HepG2 (cell line): ENCODE data around the gene ANKUB1. TPM values are rescaled to one million over a fixed set of nuclear protein-coding genes. Genes with fewer than 3 reads are reported as not detected.
A peak's percentile ranks its signal among the peaks of the same experiment; 100 is the strongest.

Experiments
- GFI1 ChIP-seq: sonication (generic); formaldehyde crosslinking; IDR thresholded peaks from 2 replicates; pipeline ENCODE4 v1.5.0; 2020; ENCODE audit warnings: missing genetic modification reagents, mild to moderate bottlenecking, borderline replicate concordance
- JUNB ChIP-seq: sonication (generic); formaldehyde crosslinking; IDR thresholded peaks from 2 replicates; pipeline ENCODE4 v1.8.0; 2022; ENCODE audit warnings: missing genetic modification reagents, mild to moderate bottlenecking, borderline replicate concordance
- NFKBIZ ChIP-seq: IDR thresholded peaks from 2 replicates; pipeline ENCODE4 v1.6.1; 2018; ENCODE audit warnings: missing genetic modification reagents, missing compliant biosample characterization
- NFYB ChIP-seq: sonication (generic); formaldehyde crosslinking; IDR thresholded peaks from 2 replicates; pipeline ENCODE4 v1.4.0; 2020; ENCODE audit warnings: missing genetic modification reagents
- PHB2 ChIP-seq: fragments of 450-650 bp; IDR thresholded peaks from 2 replicates; pipeline ENCODE4 v1.6.1; 2018; ENCODE audit not compliant: partially characterized antibody
- RFX3 ChIP-seq: IDR thresholded peaks from 2 replicates; pipeline ENCODE4 v1.6.1; 2016; ENCODE audit warnings: missing biosample characterization, missing genetic modification reagents
- SIX4 ChIP-seq: sonication (generic); formaldehyde crosslinking; IDR thresholded peaks from 2 replicates; pipeline ENCODE4 v1.4.0; 2020; ENCODE audit warnings: missing genetic modification reagents
- TBX2 ChIP-seq: sonication (generic); formaldehyde crosslinking; IDR thresholded peaks from 2 replicates; pipeline ENCODE4 v1.5.0; 2020; ENCODE audit warnings: missing genetic modification reagents, mild to moderate bottlenecking, borderline replicate concordance
- ZNF251 ChIP-seq: sonication (generic); formaldehyde crosslinking; IDR thresholded peaks from 2 replicates; pipeline ENCODE4 v1.9.0; 2021; ENCODE audit warnings: mild to moderate bottlenecking, missing genetic modification reagents
- polyA plus RNA-seq, 8 experiments: library from polyadenylated mRNA; depleted of rRNA in 3 of 8; stranded (reverse) in 7 of 8; unstranded in 1 of 8; fragments of >200 nt; fragmentation: Illumina TruSeq in 4 of 8; extraction: Trizol in 4 of 8; gene quantifications; 2 replicates each; pipeline versions ENCODE4 v1.2.1 to v1.2.3, GENCODE V29; 2011 to 2016; ENCODE audit warnings: low read depth in 4 of 8, missing spikeins in 1 of 8, mixed read lengths in 1 of 8; ENCODE audit not compliant: insufficient read depth in 1 of 8
- total RNA-seq, 5 experiments: library from RNA; depleted of rRNA; stranded (reverse); fragments of >200 nt; fragmentation: Illumina TruSeq; extraction: Trizol; gene quantifications; 2 replicates each; pipeline ENCODE4 v1.2.3, GENCODE V29; 2016; ENCODE audit warnings: low read depth in 1 of 5
- TF ChIP-seq, protein P1 (sequence below): sonication (generic); formaldehyde crosslinking; IDR thresholded peaks from 2 replicates; pipeline ENCODE4 v1.4.0; 2020; ENCODE audit warnings: missing genetic modification reagents
- TF ChIP-seq, protein P2 (sequence below): IDR thresholded peaks from 2 replicates; pipeline ENCODE4 v1.6.1; 2012; ENCODE audit warnings: low read depth, low read length, improper control_type of control experiment
- TF ChIP-seq, protein P3 (sequence below): sonication (generic); formaldehyde crosslinking; IDR thresholded peaks from 2 replicates; pipeline ENCODE4 v1.8.1; 2023; ENCODE audit warnings: mild to moderate bottlenecking, missing genetic modification reagents, borderline replicate concordance
- TF ChIP-seq, protein P4 (sequence below), 2 experiments: sonication (generic) in 1 of 2; formaldehyde crosslinking in 1 of 2; IDR thresholded peaks; 2 replicates each; pipeline versions ENCODE4 v1.6.1 to v1.9.0; 2014 to 2022; ENCODE audit warnings: antibody characterized with exemption in 1 of 2, borderline replicate concordance in 1 of 2, inconsistent platforms in 1 of 2, low read depth in 1 of 2, missing genetic modification reagents in 1 of 2
- TF ChIP-seq, protein P5 (sequence below): sonication (generic); formaldehyde crosslinking; IDR thresholded peaks from 2 replicates; pipeline ENCODE4 v1.4.0; 2020; ENCODE audit warnings: mild to moderate bottlenecking, missing genetic modification reagents

The ANKUB1 gene
- total and polyA plus RNA-seq, 2 of the 13 experiments (the other 11 are each of a cell fraction or from before 2014, with no cell fraction given): not detected

DNA sequence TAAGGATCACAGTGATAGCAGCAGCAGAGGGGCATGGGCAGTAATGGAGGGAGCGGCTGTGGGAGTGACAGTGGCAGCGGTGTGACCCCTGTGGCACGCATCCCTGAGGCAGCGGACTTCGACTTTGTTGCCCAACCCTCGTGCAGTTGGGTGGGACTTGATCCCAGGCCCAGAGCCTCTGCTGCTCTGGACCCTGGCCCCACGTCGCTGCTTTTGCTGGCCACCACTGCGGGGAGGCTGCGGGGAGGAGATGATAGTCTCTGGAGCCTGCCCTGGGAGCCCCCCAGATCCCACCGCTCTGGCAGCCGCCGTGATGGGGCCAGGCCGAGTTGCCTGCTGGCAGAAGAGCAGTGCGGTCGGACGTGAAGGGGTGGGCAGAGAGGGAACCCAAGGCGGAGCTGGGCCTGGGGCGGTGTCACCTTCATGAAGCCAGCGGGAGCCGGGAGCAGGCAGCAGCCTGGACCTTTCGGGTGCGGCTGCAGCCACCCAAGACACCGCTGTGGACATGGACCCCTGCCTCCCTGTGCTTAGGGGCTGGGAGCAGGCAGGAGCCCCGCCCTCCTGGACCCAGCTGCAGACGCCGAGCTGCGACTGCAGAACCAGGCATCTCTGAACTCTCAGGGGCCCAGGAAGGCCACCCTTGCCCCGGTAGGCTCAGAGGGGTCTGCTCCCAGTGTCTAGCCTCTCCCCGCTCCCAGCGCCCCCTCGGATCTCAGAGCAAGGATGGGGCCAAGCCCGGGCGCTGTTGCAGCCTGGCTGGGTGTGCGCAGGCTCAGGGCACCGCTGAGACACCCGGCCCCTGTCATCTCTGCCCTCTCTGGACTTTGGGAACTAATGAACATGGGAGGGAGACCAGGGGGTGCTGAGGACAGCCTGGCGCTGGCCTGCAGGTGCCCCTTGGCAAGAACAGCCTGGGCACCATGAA, 78.4 kb downstream of the ANKUB1 start (continued):
- TF ChIP-seq, protein P1, sequence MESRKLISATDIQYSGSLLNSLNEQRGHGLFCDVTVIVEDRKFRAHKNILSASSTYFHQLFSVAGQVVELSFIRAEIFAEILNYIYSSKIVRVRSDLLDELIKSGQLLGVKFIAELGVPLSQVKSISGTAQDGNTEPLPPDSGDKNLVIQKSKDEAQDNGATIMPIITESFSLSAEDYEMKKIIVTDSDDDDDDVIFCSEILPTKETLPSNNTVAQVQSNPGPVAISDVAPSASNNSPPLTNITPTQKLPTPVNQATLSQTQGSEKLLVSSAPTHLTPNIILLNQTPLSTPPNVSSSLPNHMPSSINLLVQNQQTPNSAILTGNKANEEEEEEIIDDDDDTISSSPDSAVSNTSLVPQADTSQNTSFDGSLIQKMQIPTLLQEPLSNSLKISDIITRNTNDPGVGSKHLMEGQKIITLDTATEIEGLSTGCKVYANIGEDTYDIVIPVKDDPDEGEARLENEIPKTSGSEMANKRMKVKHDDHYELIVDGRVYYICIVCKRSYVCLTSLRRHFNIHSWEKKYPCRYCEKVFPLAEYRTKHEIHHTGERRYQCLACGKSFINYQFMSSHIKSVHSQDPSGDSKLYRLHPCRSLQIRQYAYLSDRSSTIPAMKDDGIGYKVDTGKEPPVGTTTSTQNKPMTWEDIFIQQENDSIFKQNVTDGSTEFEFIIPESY (CRISPR knock-in tag): no peak
- TF ChIP-seq, protein P2, sequence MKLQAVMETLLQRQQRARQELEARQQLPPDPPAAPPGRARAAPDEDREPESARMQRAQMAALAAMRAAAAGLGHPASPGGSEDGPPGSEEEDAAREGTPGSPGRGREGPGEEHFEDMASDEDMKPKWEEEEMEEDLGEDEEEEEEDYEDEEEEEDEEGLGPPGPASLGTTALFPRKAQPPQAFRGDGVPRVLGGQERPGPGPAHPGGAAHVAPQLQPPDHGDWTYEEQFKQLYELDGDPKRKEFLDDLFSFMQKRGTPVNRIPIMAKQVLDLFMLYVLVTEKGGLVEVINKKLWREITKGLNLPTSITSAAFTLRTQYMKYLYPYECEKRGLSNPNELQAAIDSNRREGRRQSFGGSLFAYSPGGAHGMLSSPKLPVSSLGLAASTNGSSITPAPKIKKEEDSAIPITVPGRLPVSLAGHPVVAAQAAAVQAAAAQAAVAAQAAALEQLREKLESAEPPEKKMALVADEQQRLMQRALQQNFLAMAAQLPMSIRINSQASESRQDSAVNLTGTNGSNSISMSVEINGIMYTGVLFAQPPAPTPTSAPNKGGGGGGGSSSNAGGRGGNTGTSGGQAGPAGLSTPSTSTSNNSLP: no peak
- no peak for TF ChIP-seq PHB2
- no peak for TF ChIP-seq NFYB (CRISPR knock-in tag)
- TF ChIP-seq NFKBIZ (CRISPR knock-in tag): no peak
- peak; percentile 36; the same call in 1 of the 2 replicates for TF ChIP-seq TBX2 (CRISPR knock-in tag)
- TF ChIP-seq, protein P3, sequence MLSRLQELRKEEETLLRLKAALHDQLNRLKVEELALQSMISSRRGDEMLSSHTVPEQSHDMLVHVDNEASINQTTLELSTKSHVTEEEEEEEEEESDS (CRISPR knock-in tag): no peak
- TF ChIP-seq, protein P4, sequence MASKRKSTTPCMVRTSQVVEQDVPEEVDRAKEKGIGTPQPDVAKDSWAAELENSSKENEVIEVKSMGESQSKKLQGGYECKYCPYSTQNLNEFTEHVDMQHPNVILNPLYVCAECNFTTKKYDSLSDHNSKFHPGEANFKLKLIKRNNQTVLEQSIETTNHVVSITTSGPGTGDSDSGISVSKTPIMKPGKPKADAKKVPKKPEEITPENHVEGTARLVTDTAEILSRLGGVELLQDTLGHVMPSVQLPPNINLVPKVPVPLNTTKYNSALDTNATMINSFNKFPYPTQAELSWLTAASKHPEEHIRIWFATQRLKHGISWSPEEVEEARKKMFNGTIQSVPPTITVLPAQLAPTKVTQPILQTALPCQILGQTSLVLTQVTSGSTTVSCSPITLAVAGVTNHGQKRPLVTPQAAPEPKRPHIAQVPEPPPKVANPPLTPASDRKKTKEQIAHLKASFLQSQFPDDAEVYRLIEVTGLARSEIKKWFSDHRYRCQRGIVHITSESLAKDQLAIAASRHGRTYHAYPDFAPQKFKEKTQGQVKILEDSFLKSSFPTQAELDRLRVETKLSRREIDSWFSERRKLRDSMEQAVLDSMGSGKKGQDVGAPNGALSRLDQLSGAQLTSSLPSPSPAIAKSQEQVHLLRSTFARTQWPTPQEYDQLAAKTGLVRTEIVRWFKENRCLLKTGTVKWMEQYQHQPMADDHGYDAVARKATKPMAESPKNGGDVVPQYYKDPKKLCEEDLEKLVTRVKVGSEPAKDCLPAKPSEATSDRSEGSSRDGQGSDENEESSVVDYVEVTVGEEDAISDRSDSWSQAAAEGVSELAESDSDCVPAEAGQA (IDR thresholded peaks at IDR 0.05; ENCODE audit: low read depth): no peak
- TF ChIP-seq, protein P4 (CRISPR knock-in tag; IDR thresholded peaks at IDR 0.05; ENCODE audit: borderline replicate concordance): no peak
- no peak for TF ChIP-seq SIX4 (CRISPR knock-in tag)
- no peak for TF ChIP-seq GFI1 (CRISPR knock-in tag)
- TF ChIP-seq RFX3 (CRISPR knock-in tag): no peak
- TF ChIP-seq, protein P5, sequence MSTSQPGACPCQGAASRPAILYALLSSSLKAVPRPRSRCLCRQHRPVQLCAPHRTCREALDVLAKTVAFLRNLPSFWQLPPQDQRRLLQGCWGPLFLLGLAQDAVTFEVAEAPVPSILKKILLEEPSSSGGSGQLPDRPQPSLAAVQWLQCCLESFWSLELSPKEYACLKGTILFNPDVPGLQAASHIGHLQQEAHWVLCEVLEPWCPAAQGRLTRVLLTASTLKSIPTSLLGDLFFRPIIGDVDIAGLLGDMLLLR (CRISPR knock-in tag): no peak
- TF ChIP-seq ZNF251 (CRISPR knock-in tag): no peak
- TF ChIP-seq JUNB (CRISPR knock-in tag): no peak
